H1 (cell line): ENCODE results near the gene VPS72.
"Not testable (repeated sequence)": the region's sequence is repeated elsewhere in the genome, so short reads cannot be mapped to it uniquely, and the experiment has no call there.

Experiments used
- CEBPB ChIP-seq: IDR thresholded peaks from 2 replicates; pipeline ENCODE4 v1.6.1; 2012; ENCODE audit warnings: low read depth, low read length
- CTCF ChIP-seq, 3 experiments: IDR thresholded peaks; 1 replicate in 2 of 3; 2 replicates in 1 of 3; pipeline versions ENCODE4 v1.5.1 to v1.6.1; 2011; ENCODE audit warnings: low read length in 3 of 3, mild to moderate bottlenecking in 3 of 3, inconsistent platforms in 2 of 3, low read depth in 1 of 3, moderate library complexity in 1 of 3; ENCODE audit not compliant: insufficient read depth in 1 of 3; ENCODE audit errors: control extremely low read depth in 1 of 3
- EZH2 ChIP-seq: fragments of 200-600 bp; sonication (generic); IDR thresholded peaks from 2 replicates; pipeline ENCODE4 v1.7.1; 2012; ENCODE audit warnings: low read depth, mild to moderate bottlenecking, moderate library complexity, low read length, inconsistent platforms; ENCODE audit not compliant: severe bottlenecking
- FOSL1 ChIP-seq: IDR thresholded peaks from 2 replicates; pipeline ENCODE4 v1.6.1; 2011; ENCODE audit warnings: mild to moderate bottlenecking, low read depth, low read length, moderate library complexity; ENCODE audit not compliant: insufficient read depth
- GABPA ChIP-seq: IDR thresholded peaks from 2 replicates; pipeline ENCODE4 v1.6.1; 2011; ENCODE audit warnings: mild to moderate bottlenecking, low read length, moderate library complexity, borderline replicate concordance; ENCODE audit not compliant: insufficient read depth
- POLR2A ChIP-seq, 2 experiments: IDR thresholded peaks; 1 replicate in 1 of 2; 2 replicates in 1 of 2; pipeline ENCODE4 v1.6.1; 2011; ENCODE audit warnings: low read depth in 2 of 2, low read length in 2 of 2, mild to moderate bottlenecking in 2 of 2; ENCODE audit errors: control extremely low read depth in 1 of 2
- SIN3A ChIP-seq, 2 experiments: IDR thresholded peaks in 1 of 2; conservative IDR thresholded peaks in 1 of 2; 2 replicates each; pipeline ENCODE4 v1.6.1; 2011 to 2012; ENCODE audit warnings: low read length in 2 of 2, improper control_type of control experiment in 1 of 2, low read depth in 1 of 2, mild to moderate bottlenecking in 1 of 2
- SIX5 ChIP-seq: IDR thresholded peaks from 2 replicates; pipeline ENCODE4 v1.6.1; 2011; ENCODE audit warnings: mild to moderate bottlenecking, low read depth, low read length
- TCF12 ChIP-seq: IDR thresholded peaks from 2 replicates; pipeline ENCODE4 v1.6.1; 2011; ENCODE audit warnings: low read depth, mild to moderate bottlenecking, low read length
- YY1 ChIP-seq: IDR thresholded peaks from 2 replicates; pipeline ENCODE4 v1.6.1; 2011; ENCODE audit warnings: low read depth, mild to moderate bottlenecking, low read length
- ZNF274 ChIP-seq: IDR thresholded peaks from 2 replicates; pipeline ENCODE4 v1.7.0; 2012; ENCODE audit warnings: low read length, borderline replicate concordance; ENCODE audit errors: extremely low read depth

GRCh38 chr1:151188667-151189066 lies 1.3 kb downstream of the VPS72 start:
- not testable (repeated sequence) for TF ChIP-seq EZH2; YY1; SIX5; CTCF (IDR thresholded peaks at IDR 0.05; ENCODE audit: control extremely low read depth in 1 of 3, insufficient read depth in 1 of 3, low read depth in 1 of 3, low read length in 3 of 3); SIN3A (conservative IDR thresholded peaks at IDR 0.05 in 1 of 2, IDR thresholded peaks at IDR 0.05 in 1 of 2; ENCODE audit: low read depth in 1 of 2, low read length in 2 of 2); ZNF274; CEBPB; POLR2A (IDR thresholded peaks at IDR 0.05; ENCODE audit: control extremely low read depth in 1 of 2, low read depth in 2 of 2, low read length in 2 of 2); GABPA; TCF12; FOSL1
